ENCODE results near the gene WDR75. TPM values are rescaled to one million over a fixed set of nuclear protein-coding genes. Genes with fewer than 3 reads are reported as not detected.

Gene WDR75
- total RNA-seq, 1 donor from 2014 or later: 33.0 TPM

- peaks cover 2% of the 10 kb centered on the region for H3K27me3 Mint-ChIP-seq (ENCODE audit: unreplicated experiment)
- no peak overlapping the region for H3K4me3 Mint-ChIP-seq (ENCODE audit: unreplicated experiment)
- no peaks in the 10 kb centered on the region for H3K9me3 Mint-ChIP-seq (ENCODE audit: unreplicated experiment)
- no peak for TF ChIP-seq CTCF (IDR thresholded peaks at IDR 0.05; ENCODE audit: unreplicated experiment)
- peaks cover 9% of the 10 kb centered on the region for H3K4me1 Mint-ChIP-seq (ENCODE audit: unreplicated experiment)
- DNase-seq (ENCODE audit: low spot score): no peak
- H3K36me3 Mint-ChIP-seq (ENCODE audit: low read depth, unreplicated experiment): no peaks in the 10 kb centered on the region
- no peak overlapping the region for H3K27ac Mint-ChIP-seq (ENCODE audit: unreplicated experiment)
Measured at GRCh38 chr2:189519631-189520387, 78.5 kb downstream of the WDR75 start.

- Mint-ChIP-seq H3K27ac (ENCODE audit: unreplicated experiment) (no peak overlapping the region), H3K4me1 (ENCODE audit: unreplicated experiment) (no peaks in the 10 kb centered on the region), H3K9me3 (ENCODE audit: unreplicated experiment) (no peaks in the 10 kb centered on the region), H3K4me3 (ENCODE audit: unreplicated experiment) (no peak overlapping the region), H3K27me3 (ENCODE audit: unreplicated experiment) (no peaks in the 10 kb centered on the region), H3K36me3 (ENCODE audit: low read depth, unreplicated experiment) (no peaks in the 10 kb centered on the region)
- no peak for TF ChIP-seq CTCF (IDR thresholded peaks at IDR 0.05; ENCODE audit: unreplicated experiment)
- no peak for DNase-seq (ENCODE audit: low spot score)
Measured at GRCh38 chr2:189521699-189522434, 80.6 kb downstream of the WDR75 start.

GRCh38 chr2:189522435-189523151 lies 81.3 kb downstream of the WDR75 start:
- no peak for TF ChIP-seq CTCF (IDR thresholded peaks at IDR 0.05; ENCODE audit: unreplicated experiment)
- Mint-ChIP-seq H3K27me3 (ENCODE audit: unreplicated experiment) (no peaks in the 10 kb centered on the region), H3K36me3 (ENCODE audit: low read depth, unreplicated experiment) (no peaks in the 10 kb centered on the region), H3K9me3 (ENCODE audit: unreplicated experiment) (no peaks in the 10 kb centered on the region), H3K4me1 (ENCODE audit: unreplicated experiment) (no peaks in the 10 kb centered on the region), H3K27ac (ENCODE audit: unreplicated experiment) (no peak overlapping the region), H3K4me3 (ENCODE audit: unreplicated experiment) (no peak overlapping the region)
- DNase-seq (ENCODE audit: low spot score): no peak

GRCh38 chr2:189524746-189525145 lies 83.5 kb downstream of the WDR75 start:
- Mint-ChIP-seq H3K4me3 (ENCODE audit: unreplicated experiment) (no peak overlapping the region), H3K36me3 (ENCODE audit: low read depth, unreplicated experiment) (no peaks in the 10 kb centered on the region), H3K9me3 (ENCODE audit: unreplicated experiment) (no peaks in the 10 kb centered on the region), H3K27ac (ENCODE audit: unreplicated experiment) (no peak overlapping the region), H3K4me1 (ENCODE audit: unreplicated experiment) (no peaks in the 10 kb centered on the region), H3K27me3 (ENCODE audit: unreplicated experiment) (no peaks in the 10 kb centered on the region)
- TF ChIP-seq CTCF (IDR thresholded peaks at IDR 0.05; ENCODE audit: unreplicated experiment): no peak
- DNase-seq (ENCODE audit: low spot score): no peak

Other genes with a start within 250 kb of the WDR75 start
- gene SLC40A1, start 139.3 kb downstream of the WDR75 start, total RNA-seq (ENCODE audit: unreplicated experiment): 90.9 TPM
- 35.7 TPM for gene ASNSD1, start 220.0 kb downstream of the WDR75 start, total RNA-seq (ENCODE audit: unreplicated experiment)
- 8.5 TPM for gene ANKAR, start 233.2 kb downstream of the WDR75 start, total RNA-seq (ENCODE audit: unreplicated experiment)